GM12801 (cell line): Measurements from ENCODE around the gene DAZL.

ENCODE experiments used
- CTCF ChIP-seq: IDR thresholded peaks from one replicate; pipeline ENCODE4 v1.5.1; 2011; ENCODE audit warnings: control low read depth; ENCODE audit not compliant: insufficient read length; ENCODE audit errors: extremely low read depth

Gene DAZL

GRCh38 chr3:16589867-16590624 is 15.2 kb downstream of the DAZL start:
- no peak for TF ChIP-seq CTCF

- no peak for TF ChIP-seq CTCF
These were observed 16.1 kb downstream of the DAZL start for GRCh38 chr3:16589120-16589519.

- TF ChIP-seq CTCF, result no peak
These were observed 17.6 kb downstream of the DAZL start for GRCh38 chr3:16587681-16588060.

- TF ChIP-seq CTCF, result no peak
These were observed 18.1 kb downstream of the DAZL start for GRCh38 chr3:16587047-16587680.

- TF ChIP-seq CTCF, result no peak
These were observed 20.3 kb downstream of the DAZL start for GRCh38 chr3:16584880-16585279.

- TF ChIP-seq CTCF, result no peak
These were observed 21.7 kb downstream of the DAZL start for GRCh38 chr3:16583551-16583950.

- no peak for TF ChIP-seq CTCF
These were observed 35.1 kb downstream of the DAZL start for GRCh38 chr3:16570113-16570512.
